K562 (cell line): ENCODE measurements around the gene CRKL. TPM values are rescaled to one million over a fixed set of nuclear protein-coding genes. Genes with fewer than 3 reads are reported as not detected.

Experiments
- ARID4B ChIP-seq: sonication (generic); formaldehyde crosslinking; IDR thresholded peaks from 2 replicates; pipeline ENCODE4 v1.8.0; 2022; ENCODE audit warnings: mild to moderate bottlenecking, missing genetic modification reagents
- ESRRB ChIP-seq: fragments of 250-450 bp; sonication (Bioruptor Pico); IDR thresholded peaks from 2 replicates; pipeline ENCODE4 v1.5.0; 2020; ENCODE audit warnings: mild to moderate bottlenecking, moderate library complexity, borderline replicate concordance
- FOXP4 ChIP-seq: sonication (generic); formaldehyde crosslinking; IDR thresholded peaks from 2 replicates; pipeline ENCODE4 v1.8.0; 2022; ENCODE audit warnings: mild to moderate bottlenecking, missing genetic modification reagents, borderline replicate concordance
- GTF2A2 ChIP-seq: IDR thresholded peaks from 2 replicates; pipeline ENCODE4 v1.6.1; 2016; ENCODE audit warnings: mild to moderate bottlenecking, missing genetic modification characterization, missing compliant biosample characterization
- KDM5B ChIP-seq: fragments of 200-600 bp; sonication (generic); IDR thresholded peaks from 2 replicates; pipeline ENCODE4 v1.6.1; 2012; ENCODE audit warnings: low read depth, mild to moderate bottlenecking, moderate library complexity, low read length, control low read depth, inconsistent platforms; ENCODE audit not compliant: insufficient replicate concordance
- NFIX ChIP-seq: fragments of 250-450 bp; sonication (Bioruptor Pico); IDR thresholded peaks from 2 replicates; pipeline ENCODE4 v1.4.0; 2020; ENCODE audit warnings: low read depth, mild to moderate bottlenecking, moderate library complexity
- PATZ1 ChIP-seq: fragments of 250-450 bp; sonication (Bioruptor Pico); IDR thresholded peaks from 2 replicates; pipeline ENCODE4 v1.5.0; 2020; ENCODE audit warnings: mild to moderate bottlenecking, borderline replicate concordance
- SAP30 ChIP-seq: fragments of 200-600 bp; sonication (generic); IDR thresholded peaks from 2 replicates; pipeline ENCODE4 v1.6.1; 2012; ENCODE audit warnings: borderline replicate concordance, low read depth, mild to moderate bottlenecking, moderate library complexity, low read length, control low read depth, inconsistent platforms; ENCODE audit not compliant: insufficient read depth, poor library complexity, severe bottlenecking
- TBL1XR1 ChIP-seq, 2 experiments: IDR thresholded peaks; 2 replicates each; pipeline ENCODE4 v1.6.1; 2012; ENCODE audit warnings: improper control_type of control experiment in 2 of 2, low read length in 2 of 2, mild to moderate bottlenecking in 1 of 2
- TCFL5 ChIP-seq: fragments of 250-450 bp; sonication (Bioruptor Pico); conservative IDR thresholded peaks from 2 replicates; pipeline ENCODE4 v1.6.1; 2021; ENCODE audit warnings: mild to moderate bottlenecking, moderate library complexity, matching md5 sums
- YBX1 ChIP-seq: fragments of 450-650 bp; IDR thresholded peaks from 2 replicates; pipeline ENCODE4 v1.7.1; 2016; ENCODE audit warnings: mild to moderate bottlenecking
- ZNF75A ChIP-seq: fragments of 450-650 bp; formaldehyde crosslinking; IDR thresholded peaks from 2 replicates; pipeline ENCODE4 v1.4.0; 2020; ENCODE audit warnings: mild to moderate bottlenecking
- polyA plus RNA-seq, 8 experiments: library from polyadenylated mRNA; depleted of rRNA in 4 of 8; stranded (reverse) in 5 of 8; unstranded in 3 of 8; fragments of >200 nt; fragmentation: Nextera tagmentation in 2 of 8; fragmentation: Illumina TruSeq in 1 of 8; extraction: Ambion mirVana in 2 of 8; extraction: Trizol in 1 of 8; gene quantifications; 2 replicates each; pipeline versions ENCODE4 v1.2.1 to v1.2.3, GENCODE V29; 2011 to 2014; ENCODE audit warnings: inconsistent platforms in 1 of 8, missing spikeins in 1 of 8
- total RNA-seq, 7 experiments: library from RNA; depleted of rRNA in 6 of 7; stranded (reverse); fragments of >200 nt in 6 of 7; fragmentation: Illumina TruSeq in 2 of 7; extraction: Trizol in 2 of 7; gene quantifications; 2 replicates each; pipeline versions ENCODE4 v1.2.1 to v1.2.3, GENCODE V29; 2011 to 2021; ENCODE audit warnings: low replicate concordance in 1 of 7
- TF ChIP-seq, protein P1 (sequence below): fragments of 450-650 bp; formaldehyde crosslinking; conservative IDR thresholded peaks from 2 replicates; pipeline ENCODE4 v1.4.0; 2022; ENCODE audit warnings: mild to moderate bottlenecking, missing genetic modification characterization
- TF ChIP-seq, protein P2 (sequence below): fragments of 450-650 bp; formaldehyde crosslinking; IDR thresholded peaks from 2 replicates; pipeline ENCODE4 v1.4.0; 2020; ENCODE audit warnings: mild to moderate bottlenecking, mixed read lengths

The CRKL gene
- total and polyA plus RNA-seq, 9 of the 15 experiments (the other 6 are each of a cell fraction or from before 2014, with no cell fraction given): 100 to 263 (median 124) TPM

DNA sequence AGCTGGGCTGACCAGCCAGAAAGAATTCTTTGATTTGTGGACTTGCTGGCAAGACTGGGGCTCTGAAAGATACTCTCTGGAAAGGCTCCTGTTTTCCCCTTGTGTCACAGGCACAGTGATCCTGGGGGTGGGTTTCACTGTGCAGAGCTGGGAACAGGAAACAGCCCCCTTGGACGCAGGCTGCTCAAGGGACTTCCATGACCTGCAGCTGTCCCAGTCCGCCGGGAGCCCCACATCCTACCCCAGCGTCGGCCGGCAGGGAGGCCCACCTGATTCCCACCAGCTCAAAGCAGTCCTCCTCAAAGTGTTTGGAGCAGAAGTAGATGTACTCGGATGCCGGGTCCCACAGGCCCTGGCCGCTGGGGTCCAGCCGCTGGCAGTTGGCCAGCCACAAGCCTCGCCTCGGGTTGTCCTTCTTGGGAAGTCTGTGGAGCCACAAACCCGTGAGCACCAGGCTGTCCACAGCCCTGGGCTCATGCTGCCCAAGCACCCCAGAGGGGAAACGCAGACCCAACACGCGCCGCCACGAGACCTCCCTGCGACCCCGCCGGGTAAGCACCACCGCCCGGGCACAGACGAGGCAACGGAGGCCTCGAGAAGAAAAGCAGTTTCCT is 83.9 kb downstream of the CRKL start (continued):
- TF ChIP-seq GTF2A2 (peak; percentile 23; the same call in 1 of the 2 replicates), SAP30 (peak; percentile 72), TCFL5 (no peak), YBX1 (no peak), FOXP4 (CRISPR knock-in tag) (no peak), KDM5B (no peak), ARID4B (CRISPR knock-in tag) (no peak), TBL1XR1 (IDR thresholded peaks at IDR 0.05; ENCODE audit: low read length in 2 of 2) (no peak), NFIX (CRISPR knock-in tag) (0 out of 2 replicates have a peak, but pooled peaks have one; percentile 1), ESRRB (CRISPR knock-in tag) (no peak), PATZ1 (CRISPR knock-in tag) (no peak), ZNF75A (CRISPR knock-in tag) (0 out of 2 replicates have a peak, but pooled peaks have one; percentile 10)
- TF ChIP-seq, protein P1, sequence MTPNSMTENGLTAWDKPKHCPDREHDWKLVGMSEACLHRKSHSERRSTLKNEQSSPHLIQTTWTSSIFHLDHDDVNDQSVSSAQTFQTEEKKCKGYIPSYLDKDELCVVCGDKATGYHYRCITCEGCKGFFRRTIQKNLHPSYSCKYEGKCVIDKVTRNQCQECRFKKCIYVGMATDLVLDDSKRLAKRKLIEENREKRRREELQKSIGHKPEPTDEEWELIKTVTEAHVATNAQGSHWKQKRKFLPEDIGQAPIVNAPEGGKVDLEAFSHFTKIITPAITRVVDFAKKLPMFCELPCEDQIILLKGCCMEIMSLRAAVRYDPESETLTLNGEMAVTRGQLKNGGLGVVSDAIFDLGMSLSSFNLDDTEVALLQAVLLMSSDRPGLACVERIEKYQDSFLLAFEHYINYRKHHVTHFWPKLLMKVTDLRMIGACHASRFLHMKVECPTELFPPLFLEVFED (CRISPR knock-in tag): peak; percentile 48; the same call in 1 of the 2 replicates
- TF ChIP-seq, protein P2, sequence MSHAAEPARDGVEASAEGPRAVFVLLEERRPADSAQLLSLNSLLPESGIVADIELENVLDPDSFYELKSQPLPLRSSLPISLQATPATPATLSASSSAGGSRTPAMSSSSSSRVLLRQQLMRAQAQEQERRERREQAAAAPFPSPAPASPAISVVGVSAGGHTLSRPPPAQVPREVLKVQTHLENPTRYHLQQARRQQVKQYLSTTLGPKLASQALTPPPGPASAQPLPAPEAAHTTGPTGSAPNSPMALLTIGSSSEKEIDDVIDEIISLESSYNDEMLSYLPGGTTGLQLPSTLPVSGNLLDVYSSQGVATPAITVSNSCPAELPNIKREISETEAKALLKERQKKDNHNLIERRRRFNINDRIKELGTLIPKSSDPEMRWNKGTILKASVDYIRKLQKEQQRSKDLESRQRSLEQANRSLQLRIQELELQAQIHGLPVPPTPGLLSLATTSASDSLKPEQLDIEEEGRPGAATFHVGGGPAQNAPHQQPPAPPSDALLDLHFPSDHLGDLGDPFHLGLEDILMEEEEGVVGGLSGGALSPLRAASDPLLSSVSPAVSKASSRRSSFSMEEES (CRISPR knock-in tag): no peak
